Raji (cell line): ENCODE results near the gene INHA.

Experiments used
- POLR2A ChIP-seq: IDR thresholded peaks from 2 replicates; pipeline ENCODE4 v1.6.1; 2011; ENCODE audit warnings: low read depth, low read length, control low read depth; ENCODE audit not compliant: insufficient read depth

The INHA gene

DNA sequence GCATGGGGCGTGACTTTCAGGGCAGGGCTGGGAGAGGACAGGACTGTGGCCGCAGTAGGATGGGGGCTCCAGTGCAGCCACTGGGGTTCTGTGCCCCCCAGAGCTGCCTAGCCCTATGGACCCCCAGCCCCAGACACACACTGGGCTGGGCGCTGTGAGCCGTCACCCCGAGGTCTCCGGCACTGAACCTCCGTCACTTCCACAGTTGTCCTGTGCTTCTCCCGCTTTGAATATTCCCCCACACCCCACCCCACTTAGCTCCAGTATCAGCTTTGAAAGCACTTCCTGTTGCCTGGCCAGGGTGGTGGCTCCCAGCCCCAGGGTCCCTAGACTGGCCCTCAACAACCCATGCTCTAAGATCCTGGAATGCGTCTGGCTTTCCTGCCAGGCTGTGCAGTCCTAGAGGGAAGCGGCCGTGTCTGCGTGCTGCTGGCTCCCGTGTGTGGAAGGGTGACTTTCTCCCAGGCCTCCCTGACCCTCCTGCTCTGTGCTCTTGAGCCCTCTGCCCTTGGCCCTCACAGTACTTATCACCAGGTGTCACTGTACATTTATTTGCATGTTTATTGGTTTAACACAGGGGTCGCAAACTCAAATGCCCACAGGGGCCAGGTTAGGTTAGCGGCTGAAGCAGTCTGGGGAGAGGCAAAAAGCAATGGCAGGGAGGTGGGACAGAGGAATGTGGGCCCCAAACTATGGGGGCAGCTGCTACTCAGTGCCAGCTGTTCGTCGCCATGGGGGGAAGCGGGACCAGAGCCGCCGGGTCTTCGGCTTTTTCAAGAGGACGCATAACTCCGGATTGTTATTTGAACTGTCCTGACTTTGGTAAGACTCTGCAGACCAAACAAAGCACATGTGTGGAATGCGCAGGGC, 10.7 kb upstream of the INHA start:
- no peak for TF ChIP-seq POLR2A

DNA sequence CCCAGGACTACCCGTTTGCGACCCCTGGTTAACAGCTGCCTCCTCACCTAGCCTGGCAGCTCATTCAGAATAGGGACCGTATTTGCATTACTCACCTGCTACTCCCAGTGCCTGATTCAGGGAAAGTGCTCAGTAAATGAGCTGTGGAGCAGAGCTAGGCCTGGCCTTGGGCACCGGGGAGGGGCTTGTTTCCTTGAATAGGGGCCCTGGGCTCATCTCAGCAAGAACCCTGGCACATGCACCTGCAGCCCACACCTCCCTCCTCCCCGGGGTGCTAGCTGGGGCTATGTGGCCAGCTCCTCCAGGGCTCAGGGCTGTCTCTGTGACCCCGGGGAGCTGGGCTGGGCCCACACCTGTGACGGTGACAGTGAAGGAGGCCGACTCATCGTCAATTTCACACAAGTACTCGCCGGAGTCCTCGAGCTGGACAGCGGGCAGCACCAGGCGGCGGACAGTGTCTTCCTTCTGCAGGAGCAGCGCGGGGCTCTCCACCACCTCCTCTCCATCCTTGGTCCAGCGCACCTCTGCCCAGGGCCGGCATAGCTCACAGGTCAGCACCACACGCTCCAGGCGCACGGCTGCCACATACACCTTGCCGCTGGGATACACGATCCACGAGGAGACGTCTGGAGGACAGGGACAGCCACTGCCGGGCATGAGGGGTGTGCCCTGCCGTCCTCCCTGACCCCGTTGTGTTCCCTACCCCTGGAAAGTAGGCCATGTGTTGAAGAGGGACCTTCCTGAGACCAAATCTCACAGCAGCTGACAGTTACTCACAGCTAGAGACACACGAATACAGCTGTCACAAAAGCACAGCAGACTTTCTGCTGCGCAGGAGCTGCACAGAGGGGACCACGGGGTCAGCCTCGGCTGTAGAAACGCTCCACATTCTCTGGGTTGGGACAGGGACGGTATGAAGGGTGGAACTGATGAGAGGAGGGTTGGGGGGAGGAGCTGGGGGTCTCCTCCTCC, 9.8 kb upstream of the INHA start:
- TF ChIP-seq POLR2A, result no peak

DNA sequence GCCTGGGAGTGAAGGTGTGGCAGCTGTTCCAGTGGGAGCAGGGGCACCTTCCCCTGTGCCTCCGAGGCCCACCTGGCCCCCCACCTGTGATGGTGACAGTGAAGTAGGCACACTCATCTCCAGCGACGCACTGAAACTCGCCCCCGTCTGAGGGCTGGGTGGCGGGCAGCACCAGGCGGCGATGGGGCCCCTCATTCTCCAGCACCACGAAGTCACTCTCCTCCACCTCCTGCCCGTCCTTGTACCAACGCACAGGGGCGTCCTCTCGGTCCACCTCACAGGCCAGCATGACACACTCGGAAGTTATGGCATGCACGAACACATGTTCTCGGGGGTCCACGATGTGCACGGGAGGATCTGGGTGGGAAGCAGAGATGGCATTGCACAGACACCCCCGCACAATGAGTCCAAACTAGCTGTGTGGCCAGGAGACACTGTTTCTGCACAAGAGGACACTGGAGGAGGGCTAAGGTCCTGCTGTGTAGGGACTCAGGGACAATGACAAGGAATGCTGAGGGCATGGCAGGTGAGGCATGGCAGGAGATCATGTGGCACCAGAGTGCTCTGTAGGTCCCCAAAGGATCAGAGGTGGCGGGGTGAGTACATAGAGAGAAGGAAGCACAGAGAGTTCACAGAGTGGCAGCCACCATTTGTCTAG, 8.7 kb upstream of the INHA start:
- no peak for TF ChIP-seq POLR2A

DNA sequence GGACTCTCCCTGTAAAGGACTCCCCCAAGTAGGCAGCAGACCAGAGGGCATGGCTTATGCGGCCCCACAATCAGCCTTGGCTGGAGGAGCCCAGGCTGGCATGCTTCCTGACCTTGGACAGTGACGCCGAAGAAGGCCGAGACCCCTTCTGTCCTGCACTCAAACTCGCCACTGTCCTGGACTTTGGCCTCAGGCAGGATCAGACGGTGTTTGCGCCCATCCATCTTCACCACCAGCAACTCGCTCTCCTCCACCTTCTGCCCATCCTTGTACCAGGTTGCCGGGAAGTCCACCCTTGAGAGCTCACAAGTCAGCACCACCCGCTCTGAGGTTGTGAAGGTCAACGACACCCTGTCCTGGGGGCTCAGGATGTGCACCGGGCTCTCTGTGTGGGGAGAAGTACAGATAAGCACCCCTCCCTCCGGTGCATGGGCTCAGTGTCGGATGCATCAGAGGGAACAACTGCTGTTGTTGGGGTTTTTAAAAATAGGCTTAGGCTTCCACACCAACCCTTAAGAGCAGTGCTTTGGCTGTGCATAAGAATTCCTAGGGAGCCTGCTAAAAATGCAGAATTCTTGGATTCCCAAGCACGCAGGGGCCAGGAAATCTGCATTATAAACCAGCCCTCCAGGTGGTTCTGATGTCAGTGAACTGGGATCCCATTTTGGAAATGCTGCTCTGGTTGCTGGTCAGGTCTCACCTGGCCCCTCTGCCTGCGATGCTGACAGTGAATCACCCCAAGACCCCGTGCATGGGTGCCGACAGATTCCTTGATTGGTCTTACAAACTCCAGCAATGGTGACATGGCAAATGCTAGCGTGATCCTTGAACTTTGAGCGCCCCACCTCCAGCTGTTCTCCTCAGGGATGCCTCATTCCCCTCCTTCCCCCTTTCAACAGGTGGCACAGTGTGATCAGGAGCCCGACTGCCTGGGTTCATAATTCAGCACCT, 6.7 kb upstream of the INHA start:
- no peak for TF ChIP-seq POLR2A

DNA sequence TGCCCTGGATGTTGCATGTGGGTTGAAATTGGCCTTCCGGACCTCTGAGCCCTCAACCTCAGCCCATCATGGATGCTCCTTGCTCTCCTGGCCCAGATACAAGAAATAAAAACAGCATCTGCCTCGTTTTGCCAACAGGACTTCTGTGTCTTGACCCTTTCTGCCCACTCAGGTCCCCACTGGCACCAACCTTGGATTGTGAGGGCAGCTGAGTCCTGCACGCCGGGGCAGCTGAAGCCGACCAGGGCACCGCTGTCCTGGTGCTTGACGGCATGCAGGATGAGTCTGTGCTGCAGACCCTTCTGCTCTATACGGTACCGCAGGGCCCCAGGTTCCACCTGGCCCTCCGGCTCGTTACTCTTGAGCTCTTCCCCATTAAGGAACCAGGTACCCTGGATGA, 5.5 kb upstream of the INHA start:
- no peak for TF ChIP-seq POLR2A

DNA sequence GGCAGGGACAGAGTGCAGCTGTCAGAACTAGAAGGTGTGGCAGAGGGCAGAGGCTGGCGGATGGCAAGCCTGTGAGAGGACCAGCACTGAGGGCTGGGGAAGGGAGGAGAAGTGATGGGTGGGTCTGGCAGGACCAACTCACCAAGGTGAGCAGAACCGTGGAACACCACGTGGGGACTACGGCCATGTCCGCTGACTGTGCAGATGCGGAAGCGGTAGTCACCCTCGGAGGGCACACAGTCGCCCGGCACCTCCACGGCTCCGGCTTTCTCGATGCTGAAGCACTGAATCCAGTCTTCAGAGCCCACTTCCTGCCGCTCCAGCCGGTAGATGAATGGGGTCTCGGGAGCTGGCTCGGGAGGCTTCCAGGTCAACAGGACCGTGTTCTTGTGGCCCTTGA, 5.0 kb upstream of the INHA start:
- no peak for TF ChIP-seq POLR2A

DNA sequence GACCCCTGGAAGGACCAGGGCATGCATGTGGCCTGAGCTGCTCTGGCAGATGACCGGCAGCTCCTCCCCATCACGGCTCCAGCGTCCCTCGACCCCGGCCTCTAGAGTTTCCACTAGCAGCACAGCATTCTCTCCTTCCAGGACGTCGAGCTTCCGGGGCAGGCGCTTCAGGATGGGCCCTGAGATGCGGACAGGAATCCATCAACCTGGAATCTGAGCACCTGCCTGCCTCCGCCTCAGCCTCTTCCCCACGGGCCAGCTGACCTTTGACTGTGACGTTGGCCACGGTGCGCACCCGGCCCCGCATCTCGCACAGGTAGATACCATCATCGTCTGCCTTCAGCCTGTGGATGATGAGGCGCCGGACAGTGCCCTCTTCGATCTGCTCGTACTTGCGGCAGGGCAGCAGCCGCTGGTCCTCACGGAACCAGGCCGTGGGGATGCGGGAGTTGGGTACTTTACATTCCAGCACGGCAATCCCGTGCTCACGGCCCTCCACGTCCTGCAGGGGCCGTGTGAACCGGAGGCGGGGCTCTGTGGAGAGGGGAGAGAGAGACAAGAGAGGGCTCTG, 4.2 kb upstream of the INHA start:
- no peak for TF ChIP-seq POLR2A

DNA sequence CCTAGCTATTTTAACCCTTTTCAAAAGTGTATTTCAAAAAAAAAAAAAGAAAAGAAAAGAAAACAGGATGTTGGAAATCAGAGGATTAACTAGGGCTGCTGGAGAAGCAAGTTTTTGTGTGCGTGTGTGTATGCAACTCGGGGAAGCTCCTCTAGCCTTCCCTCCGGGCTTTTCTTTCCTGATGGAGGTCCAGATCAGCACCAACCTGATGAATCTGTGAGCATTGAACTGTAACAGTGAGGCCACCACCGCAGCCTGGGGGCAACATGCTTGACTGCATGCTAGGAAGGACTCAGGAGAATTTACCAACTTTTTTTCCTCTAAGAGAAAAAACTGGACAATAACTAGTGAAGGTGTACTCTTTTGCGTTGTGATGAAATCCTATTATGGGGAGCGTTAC, 3.1 kb upstream of the INHA start:
- TF ChIP-seq POLR2A, result no peak

DNA sequence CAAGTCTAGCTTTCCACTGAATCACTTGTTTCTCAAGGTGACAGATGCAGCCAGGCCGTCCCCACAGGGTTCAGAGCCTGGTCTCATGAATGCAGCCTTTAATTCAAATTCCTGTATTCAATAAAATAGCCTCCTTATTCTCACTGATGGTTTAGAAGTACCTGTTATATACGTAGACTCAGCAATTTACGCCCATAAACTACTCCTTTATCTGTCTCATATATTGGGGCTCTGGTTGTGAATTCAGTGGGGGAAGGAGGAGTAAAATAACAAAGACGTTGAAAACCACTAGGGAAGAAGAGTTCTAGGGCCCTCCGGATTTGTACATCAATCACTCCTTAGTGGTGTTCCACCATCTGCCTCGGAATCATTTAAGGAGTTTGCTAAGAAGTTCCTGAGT, 2.5 kb upstream of the INHA start:
- TF ChIP-seq POLR2A, result no peak

DNA sequence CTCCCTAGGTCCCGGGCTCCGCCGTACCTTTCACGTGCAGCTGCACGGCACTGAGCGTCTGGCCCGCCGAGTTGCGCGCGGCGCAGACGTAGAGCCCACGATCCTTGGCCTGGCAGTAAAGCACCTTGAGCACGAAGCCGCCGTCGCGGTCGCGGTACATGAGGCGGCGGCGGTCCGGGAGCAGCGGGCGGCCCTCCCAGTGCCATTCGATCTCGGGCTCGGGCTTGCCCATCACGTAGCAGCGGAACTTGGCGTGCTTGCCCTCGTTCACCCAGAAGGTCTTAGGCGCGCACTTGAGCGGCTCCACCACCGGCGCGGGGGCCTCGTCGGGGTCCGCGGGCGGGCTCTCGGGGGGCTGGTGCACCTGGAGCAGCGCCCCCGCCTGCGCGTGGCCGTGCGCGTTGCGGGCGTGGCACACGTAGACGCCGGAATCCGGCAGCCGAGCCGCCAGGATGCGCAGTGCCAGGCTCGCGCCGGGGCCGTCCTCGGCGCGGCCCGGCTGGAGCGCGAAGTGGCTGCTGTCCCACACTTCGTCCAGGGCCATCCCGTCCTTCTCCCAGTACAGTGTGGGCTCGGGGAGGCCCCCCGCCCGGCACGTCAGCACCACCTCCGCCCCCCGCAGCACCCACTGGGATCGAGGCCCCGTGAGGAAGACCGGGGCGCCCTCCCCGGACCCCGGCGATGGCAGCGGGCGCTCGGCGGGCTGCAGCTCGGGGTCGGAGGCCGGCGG, 1.8 kb upstream of the INHA start:
- no peak for TF ChIP-seq POLR2A

DNA sequence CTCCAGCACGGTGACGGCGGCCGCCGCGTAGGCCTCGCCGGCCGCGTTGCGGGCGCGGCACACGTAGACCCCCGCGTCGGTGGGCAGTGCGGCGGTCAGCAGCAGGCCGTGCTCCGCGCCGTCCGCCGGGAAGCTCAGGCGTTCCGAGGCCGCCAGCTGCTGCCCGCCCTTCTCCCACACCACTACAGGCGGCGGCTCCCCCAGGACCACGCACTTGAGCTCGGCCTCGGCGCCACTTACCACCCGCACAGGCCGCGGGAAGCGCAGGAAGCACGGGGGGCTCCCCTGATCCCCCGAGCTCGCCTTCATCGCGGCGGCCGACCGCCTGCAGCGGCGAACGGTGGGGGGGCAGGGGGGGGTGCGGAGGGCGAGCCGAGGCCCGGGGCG, 1.2 kb upstream of the INHA start:
- no peak for TF ChIP-seq POLR2A

DNA sequence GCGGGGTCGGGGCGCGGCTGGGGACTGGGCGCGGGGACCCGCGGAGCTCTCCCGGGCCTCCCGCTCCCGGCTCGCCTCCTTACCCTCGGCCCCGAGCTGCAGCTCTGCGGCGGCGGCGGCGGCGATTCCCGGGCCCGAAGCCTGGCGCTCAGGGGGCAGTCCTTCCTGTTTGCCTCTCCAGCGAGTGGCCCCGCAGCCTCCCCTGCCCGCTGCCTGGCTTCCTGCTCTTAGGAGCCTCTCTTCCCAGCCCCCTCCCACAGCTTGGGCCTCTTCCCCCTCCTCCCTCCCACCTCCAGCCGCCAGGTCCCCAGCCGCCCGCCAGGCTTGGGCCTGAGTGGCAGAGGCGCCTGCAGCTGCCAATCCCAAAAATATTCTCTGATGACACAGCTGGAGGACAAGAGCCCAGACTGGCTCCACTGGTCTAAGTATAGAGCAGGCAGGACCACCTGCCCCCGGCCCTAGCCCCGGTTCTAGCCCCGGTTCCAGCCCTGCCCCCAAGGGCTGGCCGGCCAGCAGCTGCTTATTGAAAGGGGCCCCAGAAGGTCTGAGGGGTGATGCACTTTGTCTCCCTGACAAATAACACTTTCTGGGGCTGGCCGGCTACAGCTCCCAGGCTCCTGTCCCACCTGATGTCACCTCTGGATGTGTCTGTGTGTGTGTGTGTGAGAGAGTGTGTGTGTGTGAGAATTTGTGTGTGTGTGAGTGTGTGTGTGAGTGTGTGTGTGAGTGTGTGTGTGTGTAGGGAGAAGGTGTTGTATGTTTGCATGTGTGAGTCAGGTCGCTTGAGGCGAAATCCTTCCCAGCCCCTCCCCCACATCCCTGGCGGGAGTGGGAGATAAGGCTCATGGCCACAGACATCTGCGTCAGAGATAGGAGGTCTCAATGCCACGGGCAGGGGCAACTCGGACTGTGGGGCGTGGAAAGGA, 536 bp upstream of the INHA start, which contains the start of gene OBSL1:
Gene OBSL1, minus strand, starts transcription at position 229 of the 926 bp plus-strand sequence. CDS start 307 bp downstream, outside the sequence.
- TF ChIP-seq POLR2A, result no peak

DNA sequence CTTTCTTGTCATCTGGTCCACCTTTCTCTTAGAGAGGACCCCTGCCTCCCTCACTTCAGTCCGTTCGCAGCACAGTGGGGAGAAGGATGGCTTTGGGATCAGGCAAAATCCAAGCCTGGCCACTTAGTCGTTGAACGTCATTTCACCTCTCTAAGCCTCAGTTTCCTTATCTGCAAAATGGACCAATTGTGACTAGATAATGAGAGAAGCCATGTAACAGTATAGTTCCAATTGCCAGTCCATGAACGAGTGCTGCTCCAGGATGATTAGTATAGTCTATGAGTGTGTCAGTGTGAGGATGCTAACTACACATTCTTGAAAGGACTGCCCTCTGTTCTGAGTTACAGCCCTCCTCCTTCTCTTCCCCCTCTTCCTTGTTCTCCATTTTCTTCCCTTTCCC, 1.1 kb downstream of the INHA start:
- TF ChIP-seq POLR2A, result no peak
